ENCODE data around the gene SERINC3. TPM values are rescaled to one million over a fixed set of nuclear protein-coding genes. Genes with fewer than 3 reads are reported as not detected.
"Not testable (repeated sequence)": the region's sequence is repeated elsewhere in the genome, so short reads cannot be mapped to it uniquely, and the experiment has no call there.

SERINC3 gene
- total RNA-seq, 1 experiment from 2014 or later: 76.1 TPM

GRCh38 chr20:44479643-44480042 lies 42.2 kb downstream of the SERINC3 start:
- Histone ChIP-seq H3K27ac (no peak overlapping the region), H3K4me3 (no peak overlapping the region)

GRCh38 chr20:44478206-44478605 lies 43.7 kb downstream of the SERINC3 start:
- Histone ChIP-seq H3K9me3 (replicated peaks) (no peaks in the 10 kb centered on the region), H3K27me3 (replicated peaks) (no peaks in the 10 kb centered on the region), H3K36me3 (peaks cover 30% of the 10 kb centered on the region), H3K4me3 (no peak overlapping the region), H3K4me1 (replicated peaks) (peaks cover 15% of the 10 kb centered on the region), H3K27ac (no peak overlapping the region)
- DNase-seq (ENCODE audit: low read depth in 1 of 2, low spot score in 2 of 2): no peak

More at GRCh38 chr20:44479643-44480042, 42.2 kb downstream of the SERINC3 start:
- DNase-seq (ENCODE audit: low read depth in 1 of 2, low spot score in 2 of 2): no peak
- Histone ChIP-seq H3K36me3 (peaks cover 45% of the 10 kb centered on the region), H3K4me1 (replicated peaks) (peaks cover 15% of the 10 kb centered on the region), H3K27me3 (replicated peaks) (no peaks in the 10 kb centered on the region), H3K9me3 (replicated peaks) (no peaks in the 10 kb centered on the region)

DNA sequence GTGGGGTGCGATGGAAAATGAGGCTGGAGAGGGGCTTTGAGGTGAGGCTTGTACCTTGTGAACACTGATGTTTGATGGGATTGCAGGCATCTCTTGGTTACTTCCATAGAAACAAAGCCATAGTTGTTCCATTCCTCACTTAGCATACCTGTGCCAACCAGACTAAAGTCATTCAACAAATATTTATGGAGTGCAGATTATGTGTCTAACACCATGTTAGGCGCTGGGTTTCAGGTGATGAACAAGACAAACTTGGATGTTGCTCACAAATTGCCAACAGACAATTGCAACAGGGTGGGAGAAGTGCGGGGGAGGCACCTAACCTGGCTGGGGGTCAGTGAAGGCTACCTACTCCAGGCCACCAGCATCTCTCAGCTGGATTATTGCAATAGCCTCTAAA lies 44.7 kb downstream of the SERINC3 start:
- Histone ChIP-seq H3K4me1 (replicated peaks) (peaks cover 15% of the 10 kb centered on the region), H3K36me3 (peaks cover 22% of the 10 kb centered on the region), H3K9me3 (replicated peaks) (no peaks in the 10 kb centered on the region), H3K4me3 (no peak overlapping the region), H3K27me3 (replicated peaks) (no peaks in the 10 kb centered on the region), H3K27ac (no peak overlapping the region)
- DNase-seq (ENCODE audit: low read depth in 1 of 2, low spot score in 2 of 2): no peak

- Histone ChIP-seq H3K9me3 (replicated peaks) (no peaks in the 10 kb centered on the region), H3K36me3 (peaks cover 13% of the 10 kb centered on the region), H3K27me3 (replicated peaks) (no peaks in the 10 kb centered on the region), H3K4me1 (replicated peaks) (peaks cover 15% of the 10 kb centered on the region), H3K27ac (peak within 1 kb of the TSS; percentile 63), H3K4me3 (peak within 1 kb of the TSS; percentile 57)
- DNase-seq (ENCODE audit: low read depth in 1 of 2, low spot score in 2 of 2): peak; percentile 75 to 83
Measured at GRCh38 chr20:44475694-44476560, 45.9 kb downstream of the SERINC3 start, which contains the start of gene TTPAL. TTPAL (plus strand) TSS chr20:44475874; CDS start chr20:44480000, 4,126 bp downstream.

- Histone ChIP-seq H3K27me3 (replicated peaks) (no peaks in the 10 kb centered on the region), H3K27ac (no peak overlapping the region), H3K36me3 (peaks cover 7% of the 10 kb centered on the region), H3K4me1 (replicated peaks) (peaks cover 15% of the 10 kb centered on the region), H3K9me3 (replicated peaks) (no peaks in the 10 kb centered on the region), H3K4me3 (peak overlapping the region; percentile 57)
- no peak for DNase-seq (ENCODE audit: low read depth in 1 of 2, low spot score in 2 of 2)
Measured at GRCh38 chr20:44475372-44475693, 46.5 kb downstream of the SERINC3 start.

- H3K4me3 ChIP-seq; H3K27me3 ChIP-seq (replicated peaks); H3K27ac ChIP-seq; H3K9me3 ChIP-seq (replicated peaks); H3K36me3 ChIP-seq; DNase-seq (ENCODE audit: low read depth in 1 of 2, low spot score in 2 of 2): not testable (repeated sequence)
- H3K4me1 ChIP-seq (replicated peaks): peaks cover 15% of the 10 kb centered on the region
Measured at GRCh38 chr20:44472283-44472682, 49.6 kb downstream of the SERINC3 start.

DNA sequence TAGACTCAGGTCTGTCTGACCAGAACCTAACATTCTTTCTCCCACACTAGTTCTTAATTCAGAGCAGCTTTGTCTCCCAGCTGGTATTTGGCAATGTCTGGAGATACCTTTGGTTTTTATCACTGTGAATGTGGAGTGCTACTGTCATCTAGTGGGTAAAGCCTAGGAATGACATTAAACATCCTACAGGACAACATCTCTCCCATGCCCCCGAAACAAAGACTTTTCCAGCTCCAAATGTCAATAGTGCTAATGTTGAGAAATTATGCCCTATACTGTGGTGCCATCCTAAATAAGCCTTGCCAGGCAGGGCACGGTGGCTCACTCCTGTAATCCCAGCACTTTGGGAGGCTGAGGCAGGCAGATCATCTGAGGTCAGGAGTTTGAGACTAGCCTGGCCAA lies 50.4 kb downstream of the SERINC3 start:
- H3K4me1 ChIP-seq (replicated peaks): peaks cover 7% of the 10 kb centered on the region
- H3K27me3 ChIP-seq (replicated peaks): peaks cover 5% of the 10 kb centered on the region; the same call in 1 of the 2 replicates
- no peak for DNase-seq (ENCODE audit: low read depth in 1 of 2, low spot score in 2 of 2)
- no peak overlapping the region for H3K27ac ChIP-seq
- no peak overlapping the region for H3K4me3 ChIP-seq
- no peaks in the 10 kb centered on the region for H3K9me3 ChIP-seq (replicated peaks)
- no peaks in the 10 kb centered on the region for H3K36me3 ChIP-seq

GRCh38 chr20:44470327-44470726 lies 51.5 kb downstream of the SERINC3 start:
- Histone ChIP-seq H3K36me3 (no peaks in the 10 kb centered on the region), H3K27ac (no peak overlapping the region), H3K27me3 (replicated peaks) (peaks cover 5% of the 10 kb centered on the region; the same call in 1 of the 2 replicates), H3K9me3 (replicated peaks) (no peaks in the 10 kb centered on the region), H3K4me3 (no peak overlapping the region), H3K4me1 (replicated peaks) (peaks cover 3% of the 10 kb centered on the region)
- no peak for DNase-seq (ENCODE audit: low read depth in 1 of 2, low spot score in 2 of 2)

DNA sequence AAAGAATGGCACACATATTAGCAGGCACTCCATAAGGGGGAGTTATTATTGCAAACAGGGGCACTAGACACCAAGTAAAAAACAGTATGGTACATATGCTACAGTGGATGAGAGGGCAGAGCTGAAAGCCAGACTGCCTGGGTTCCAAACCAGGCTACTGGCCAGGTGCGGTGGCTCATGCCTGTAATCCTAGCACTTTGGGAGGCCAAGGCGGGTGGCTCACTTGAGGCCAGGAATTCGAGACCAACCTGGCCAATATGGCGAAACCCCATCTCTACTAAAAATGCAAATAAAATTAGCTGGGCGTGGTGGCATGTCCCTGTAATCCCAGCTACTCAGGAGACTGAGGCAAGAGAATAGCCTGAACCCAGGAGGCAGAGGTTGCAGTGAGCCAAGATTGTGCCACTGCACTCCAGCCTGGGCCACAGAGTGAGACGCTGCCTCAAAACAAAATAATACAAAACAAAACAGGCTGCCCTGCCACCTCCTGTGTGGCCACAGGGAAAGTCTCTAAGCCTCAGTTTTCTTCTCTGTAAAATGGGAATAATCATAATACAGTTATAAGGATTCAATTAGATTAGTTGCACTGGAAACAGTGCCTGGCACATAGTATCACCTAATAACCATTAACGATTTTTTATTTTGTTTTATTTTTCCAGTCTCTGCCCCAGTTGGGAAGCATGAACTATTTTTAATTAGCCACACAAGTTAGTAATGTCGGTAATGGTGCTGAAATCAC lies 53.7 kb downstream of the SERINC3 start:
- Histone ChIP-seq H3K27ac (no peak overlapping the region), H3K4me1 (replicated peaks) (no peaks in the 10 kb centered on the region), H3K4me3 (no peak overlapping the region), H3K36me3 (no peaks in the 10 kb centered on the region), H3K27me3 (replicated peaks) (peaks cover 5% of the 10 kb centered on the region; the same call in 1 of the 2 replicates), H3K9me3 (replicated peaks) (no peaks in the 10 kb centered on the region)
- no peak for DNase-seq (ENCODE audit: low read depth in 1 of 2, low spot score in 2 of 2)

DNA sequence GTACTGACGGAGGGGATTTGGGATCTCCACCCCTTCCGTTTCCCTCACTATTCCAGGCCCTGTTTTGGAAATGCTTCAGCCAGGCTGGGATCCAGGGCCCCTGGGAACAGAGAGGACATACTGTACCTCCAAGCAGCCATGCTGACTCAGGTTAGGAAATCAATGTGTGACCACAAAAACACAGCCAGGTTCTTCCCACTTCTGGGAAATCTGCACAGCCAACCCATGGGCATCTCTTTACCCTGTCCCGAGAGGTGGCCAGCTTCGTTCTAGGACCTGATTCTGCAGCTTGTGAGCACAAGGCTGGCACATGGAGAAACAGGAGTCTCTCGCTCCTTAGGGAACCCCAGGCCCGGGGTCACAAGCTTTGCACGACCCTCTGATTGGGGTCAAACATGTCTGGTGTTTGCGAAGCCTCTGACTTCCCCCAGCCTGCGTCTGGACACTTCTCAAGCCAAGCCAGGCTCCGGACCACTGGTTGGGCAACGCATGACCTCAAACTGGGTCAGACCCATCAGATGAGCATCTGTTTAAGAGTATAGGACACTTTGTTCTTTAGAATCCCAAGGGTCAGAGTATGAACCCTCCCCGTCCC lies 54.5 kb downstream of the SERINC3 start:
- Histone ChIP-seq H3K36me3 (no peaks in the 10 kb centered on the region), H3K27me3 (replicated peaks) (peaks cover 5% of the 10 kb centered on the region; the same call in 1 of the 2 replicates), H3K27ac (no peak overlapping the region), H3K4me3 (no peak overlapping the region), H3K9me3 (replicated peaks) (no peaks in the 10 kb centered on the region), H3K4me1 (replicated peaks) (no peaks in the 10 kb centered on the region)
- DNase-seq (ENCODE audit: low read depth in 1 of 2, low spot score in 2 of 2): no peak

DNA sequence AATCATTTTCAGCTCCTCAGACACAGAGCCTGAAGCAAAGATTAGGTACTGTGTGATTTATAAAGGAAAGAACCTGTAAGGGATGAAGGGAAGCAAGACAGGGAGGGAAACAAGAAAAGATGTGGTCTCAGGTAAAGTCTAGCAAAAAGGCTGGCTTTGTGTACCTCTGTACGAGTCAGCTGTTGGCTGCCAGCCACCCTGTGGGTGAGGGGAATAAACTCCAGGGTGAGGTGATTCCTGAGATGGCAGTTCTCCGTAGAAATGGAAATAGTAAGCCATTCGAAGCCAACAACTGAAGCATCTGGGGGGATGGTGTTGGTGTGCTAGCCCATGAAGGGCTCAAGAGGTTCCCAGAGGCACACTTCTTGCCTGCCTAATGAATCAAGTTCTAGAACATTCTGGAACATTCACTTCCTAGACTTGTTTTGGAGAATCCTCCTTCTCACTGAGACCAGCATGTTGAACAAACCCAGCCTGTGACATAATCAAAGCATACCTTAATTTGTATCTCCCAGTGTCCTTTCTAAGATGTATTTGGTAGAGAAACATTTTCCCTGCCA lies 56.8 kb downstream of the SERINC3 start:
- Histone ChIP-seq H3K4me1 (replicated peaks) (no peaks in the 10 kb centered on the region), H3K27ac (no peak overlapping the region), H3K4me3 (no peak overlapping the region), H3K36me3 (no peaks in the 10 kb centered on the region), H3K27me3 (replicated peaks) (peaks cover 5% of the 10 kb centered on the region; the same call in 1 of the 2 replicates), H3K9me3 (replicated peaks) (no peaks in the 10 kb centered on the region)
- no peak for DNase-seq (ENCODE audit: low read depth in 1 of 2, low spot score in 2 of 2)

- no peak overlapping the region for H3K27ac ChIP-seq
- no peak for DNase-seq (ENCODE audit: low read depth in 1 of 2, low spot score in 2 of 2)
- H3K9me3 ChIP-seq (replicated peaks): no peaks in the 10 kb centered on the region
- H3K4me3 ChIP-seq: no peak overlapping the region
- no peaks in the 10 kb centered on the region for H3K36me3 ChIP-seq
- no peaks in the 10 kb centered on the region for H3K4me1 ChIP-seq (replicated peaks)
- H3K27me3 ChIP-seq (replicated peaks): peaks cover 5% of the 10 kb centered on the region; the same call in 1 of the 2 replicates
Measured at GRCh38 chr20:44464514-44464913, 57.4 kb downstream of the SERINC3 start.

GRCh38 chr20:44463466-44463865 lies 58.4 kb downstream of the SERINC3 start:
- no peak for DNase-seq (ENCODE audit: low read depth in 1 of 2, low spot score in 2 of 2)
- Histone ChIP-seq H3K9me3 (replicated peaks) (no peaks in the 10 kb centered on the region), H3K27ac (no peak overlapping the region), H3K36me3 (no peaks in the 10 kb centered on the region), H3K4me3 (no peak overlapping the region), H3K4me1 (replicated peaks) (no peaks in the 10 kb centered on the region), H3K27me3 (replicated peaks) (peaks cover 1% of the 10 kb centered on the region; the same call in 1 of the 2 replicates)

All from SJSA1 (cell line).